Ectodermal cell (in vitro differentiated cells): ENCODE results near the gene TMEM106B. TPM values are rescaled to one million over a fixed set of nuclear protein-coding genes. Genes with fewer than 3 reads are reported as not detected.
"Not testable (repeated sequence)": the region's sequence is repeated elsewhere in the genome, so short reads cannot be mapped to it uniquely, and the experiment has no call there.

Experiments used
- H3K27ac ChIP-seq: 2 replicates; pipeline ENCODE4 v1.7.0; 2013; ENCODE audit warnings: mild to moderate bottlenecking, low read depth, low read length; ENCODE audit not compliant: insufficient read depth, poor library complexity, severe bottlenecking
- H3K27me3 ChIP-seq: 2 replicates; pipeline ENCODE4 v1.7.0; 2013; ENCODE audit warnings: mild to moderate bottlenecking, low read length; ENCODE audit not compliant: insufficient read depth, control insufficient read depth, poor library complexity, severe bottlenecking
- H3K36me3 ChIP-seq: one replicate; pipeline ENCODE4 v1.7.0; 2013; ENCODE audit warnings: low read length; ENCODE audit not compliant: control insufficient read depth, insufficient read depth
- H3K4me1 ChIP-seq: one replicate; pipeline ENCODE4 v1.7.0; 2013; ENCODE audit warnings: low read length; ENCODE audit not compliant: control insufficient read depth, insufficient read depth
- H3K4me3 ChIP-seq: 2 replicates; pipeline ENCODE4 v1.7.0; 2013; ENCODE audit warnings: low read depth, low read length, control low read depth; ENCODE audit not compliant: insufficient read depth
- H3K9me3 ChIP-seq: 2 replicates; pipeline ENCODE4 v1.7.0; 2013; ENCODE audit warnings: mild to moderate bottlenecking, low read length, moderate library complexity; ENCODE audit not compliant: control insufficient read depth
- WGBS, 2 experiments: methylation state at CpG; one replicate each; pipeline ENCODE4 v1.1.7; 2013; ENCODE audit warnings: missing lambda C conversion rate in 2 of 2; 5-methylcytosine and 5-hydroxymethylcytosine counted together
- polyA plus RNA-seq, 4 experiments: library from polyadenylated mRNA; stranded (reverse); fragments of 50-300 nt; gene quantifications; one replicate each; pipeline ENCODE4 v1.2.3, GENCODE V29; 2013

TMEM106B gene
- polyA plus RNA-seq (2013, experiment 1 of 4), result 48.8 TPM
- 43.9 TPM for polyA plus RNA-seq (2013, experiment 2 of 4)
- 57.4 TPM for polyA plus RNA-seq (2013, experiment 3 of 4)
- 56.0 TPM for polyA plus RNA-seq (2013, experiment 4 of 4)

DNA sequence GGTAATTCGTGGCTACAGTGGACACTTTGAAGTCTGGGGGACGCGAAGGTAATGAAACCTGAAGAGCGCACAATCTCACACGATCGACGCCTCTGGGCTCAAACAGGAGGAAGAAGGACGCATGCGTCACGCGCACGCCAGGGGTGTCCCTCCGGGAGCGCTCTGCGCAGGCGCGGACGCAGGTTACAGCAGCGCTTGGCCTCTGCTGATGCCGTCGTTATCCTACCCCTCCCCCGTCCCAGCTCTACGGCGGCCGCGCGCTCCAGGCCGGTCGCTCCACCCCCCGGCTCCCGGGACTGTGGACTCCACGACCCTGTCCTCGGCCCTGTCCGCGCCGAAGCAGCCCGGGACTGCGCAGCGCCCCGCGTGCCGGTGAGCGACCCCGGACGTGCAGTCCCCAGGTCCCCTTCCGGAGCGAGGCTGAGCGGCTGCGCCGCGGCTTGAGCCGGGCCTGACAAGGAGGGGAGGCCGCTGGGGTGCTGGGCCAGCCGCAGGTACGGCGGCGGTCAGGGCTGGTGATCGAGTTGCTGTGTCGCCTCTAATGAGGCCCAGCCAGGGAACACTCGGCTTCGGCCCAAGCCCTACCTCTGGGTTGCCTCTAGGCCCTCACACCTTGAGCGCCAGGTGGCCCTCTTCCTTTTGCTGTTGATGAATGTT is at the start of gene TMEM106B:
TSS of gene TMEM106B (plus strand) at position 241 of the 657 bp plus-strand sequence. CDS start 3,517 bp downstream, outside the sequence.
- H3K4me3 ChIP-seq, result peak within 1 kb of the TSS; percentile 80
- whole genome bisulfite sequencing, 2 experiments, result 0% methylated on average over 62 of the region's 62 CpGs
- peaks cover 14% of the 10 kb centered on the region for H3K27me3 ChIP-seq
- H3K36me3 ChIP-seq, result no peaks in the 10 kb centered on the region
- peak within 1 kb of the TSS; percentile 87 for H3K27ac ChIP-seq
- no peaks in the 10 kb centered on the region for H3K9me3 ChIP-seq
- H3K4me1 ChIP-seq, result no peaks in the 10 kb centered on the region

DNA sequence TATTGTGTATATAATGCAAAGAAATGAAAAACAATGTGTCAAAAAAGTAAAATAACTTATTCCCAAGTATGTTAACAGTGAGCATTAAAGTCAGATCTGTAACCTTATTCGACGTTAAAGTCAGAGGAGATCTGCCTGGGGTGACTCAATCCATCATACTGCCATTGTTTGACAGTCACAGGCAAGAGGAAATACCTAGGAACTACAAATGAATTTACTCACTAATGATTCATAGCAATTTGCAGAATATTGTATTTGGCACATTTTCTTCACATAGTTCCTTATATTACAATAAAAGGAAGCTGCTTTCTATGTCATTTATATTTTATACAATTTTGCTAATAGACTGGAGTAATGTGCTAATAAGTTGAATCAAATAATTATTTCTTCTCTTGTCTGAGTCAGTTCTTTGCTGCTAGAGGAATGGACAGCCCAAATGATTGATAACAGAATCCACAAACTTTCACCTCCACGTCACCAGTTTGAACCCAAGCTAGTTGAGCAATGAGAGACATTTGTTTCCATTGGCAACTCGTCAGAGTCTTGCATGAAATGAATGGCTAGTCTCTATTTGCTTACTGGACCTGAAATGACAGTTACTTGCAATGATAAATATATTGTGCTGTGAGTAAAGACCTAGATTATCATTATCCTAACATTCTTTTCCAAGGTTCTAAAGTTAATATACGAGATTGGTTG is 48.5 kb upstream of the TMEM106B start:
- Histone ChIP-seq H3K9me3 (no peaks in the 10 kb centered on the region), H3K4me1 (no peaks in the 10 kb centered on the region), H3K27me3 (no peaks in the 10 kb centered on the region), H3K4me3 (no peak overlapping the region), H3K27ac (no peak overlapping the region), H3K36me3 (no peaks in the 10 kb centered on the region)
- WGBS, 2 experiments, result 85 to 86% methylated on average over 4 to 5 of the region's 5 CpGs

DNA sequence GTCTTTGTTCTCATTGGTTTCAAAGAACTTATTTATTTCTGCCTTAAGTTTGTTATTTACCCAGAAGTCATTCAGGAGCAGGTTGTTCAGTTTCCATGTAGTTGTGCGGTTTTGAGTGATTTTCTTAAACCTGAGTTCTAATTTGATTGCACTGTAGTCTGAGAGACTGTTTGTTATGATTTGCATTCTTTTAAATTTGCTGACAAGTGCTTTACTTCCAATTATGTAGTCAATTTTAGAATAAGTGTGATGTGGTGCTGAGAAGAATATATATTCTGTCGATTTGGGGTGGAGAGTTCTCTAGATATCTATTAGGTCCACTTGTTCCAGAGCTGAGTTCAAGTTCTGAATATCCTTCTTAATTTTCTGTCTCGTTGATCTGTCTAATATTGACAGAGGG is 43.0 kb upstream of the TMEM106B start:
- H3K4me1 ChIP-seq, H3K27me3 ChIP-seq, H3K9me3 ChIP-seq, H3K27ac ChIP-seq, H3K4me3 ChIP-seq, H3K36me3 ChIP-seq: not testable (repeated sequence)
- WGBS, 2 experiments, result 93 to 95% methylated on average over 3 of the region's 3 CpGs

DNA sequence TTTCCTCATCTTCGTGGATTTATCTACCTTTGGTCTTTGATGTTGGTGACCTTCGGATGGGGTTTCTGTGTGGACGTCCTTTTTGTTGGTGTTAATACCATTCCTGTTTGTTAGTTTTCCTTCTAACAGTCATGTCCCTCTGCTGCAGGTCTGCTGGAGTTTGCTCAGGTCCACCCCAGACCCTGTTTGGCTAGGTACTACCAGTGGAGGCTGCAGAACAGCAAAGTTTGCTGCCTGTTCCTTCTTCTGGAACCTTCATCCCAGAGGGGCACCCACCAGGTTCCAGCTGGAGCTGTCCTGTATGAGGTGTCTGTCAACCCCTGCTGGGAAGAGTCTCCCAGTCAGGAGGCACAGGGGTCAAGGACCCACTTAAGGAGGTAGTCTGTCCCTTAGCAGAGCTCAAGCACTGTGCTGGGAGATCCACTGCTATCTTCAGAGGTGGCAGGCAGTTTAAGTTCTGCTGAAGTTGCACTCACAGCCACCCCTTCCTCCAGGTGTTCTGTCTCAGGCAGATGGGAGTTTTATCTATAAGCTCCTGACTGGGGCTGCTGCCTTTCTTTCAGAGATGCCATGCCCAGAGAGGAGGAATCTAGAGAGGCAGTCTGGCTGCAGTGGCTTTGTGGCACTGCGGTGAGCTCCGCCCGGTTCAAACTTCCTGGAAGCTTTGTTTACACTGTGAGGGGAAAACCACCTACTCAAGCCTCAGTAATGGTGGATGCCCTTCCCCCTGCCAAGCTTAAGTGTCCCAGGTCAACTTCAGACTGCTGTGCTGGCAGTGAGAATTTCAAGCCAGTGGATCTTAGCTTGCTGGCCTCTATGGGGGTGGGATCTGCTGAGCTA is 40.9 kb upstream of the TMEM106B start:
- not testable (repeated sequence) for H3K9me3 ChIP-seq, H3K4me1 ChIP-seq, H3K27ac ChIP-seq, H3K4me3 ChIP-seq, H3K27me3 ChIP-seq, H3K36me3 ChIP-seq
- 90 to 92% methylated on average over 6 of the region's 6 CpGs for WGBS, 2 experiments

DNA sequence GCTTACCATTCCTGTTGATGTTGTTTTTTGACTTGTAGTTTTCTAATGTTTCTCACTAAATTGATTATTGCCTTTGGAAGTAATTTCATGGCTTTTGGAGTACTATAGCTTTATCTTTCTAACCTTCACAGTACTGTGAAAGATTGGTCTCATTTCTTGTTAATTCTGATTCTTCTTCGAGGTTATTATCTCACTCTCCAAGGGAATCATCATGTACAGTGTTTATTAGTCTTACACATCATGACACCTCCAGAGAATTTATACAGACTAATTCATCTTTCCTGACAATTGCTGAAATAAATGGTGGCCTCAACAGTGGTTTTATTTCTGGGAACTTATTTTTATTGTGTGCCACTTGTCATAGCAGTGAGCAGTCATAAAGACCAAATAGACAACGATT is 37.4 kb upstream of the TMEM106B start:
- H3K36me3 ChIP-seq, result no peaks in the 10 kb centered on the region
- H3K4me3 ChIP-seq, result no peak overlapping the region
- no peaks in the 10 kb centered on the region for H3K9me3 ChIP-seq
- H3K4me1 ChIP-seq, result no peaks in the 10 kb centered on the region
- H3K27me3 ChIP-seq, result no peaks in the 10 kb centered on the region
- no peak overlapping the region for H3K27ac ChIP-seq
- 92 to 100% methylated on average over 1 to 2 of the region's 2 CpGs for WGBS, 2 experiments

DNA sequence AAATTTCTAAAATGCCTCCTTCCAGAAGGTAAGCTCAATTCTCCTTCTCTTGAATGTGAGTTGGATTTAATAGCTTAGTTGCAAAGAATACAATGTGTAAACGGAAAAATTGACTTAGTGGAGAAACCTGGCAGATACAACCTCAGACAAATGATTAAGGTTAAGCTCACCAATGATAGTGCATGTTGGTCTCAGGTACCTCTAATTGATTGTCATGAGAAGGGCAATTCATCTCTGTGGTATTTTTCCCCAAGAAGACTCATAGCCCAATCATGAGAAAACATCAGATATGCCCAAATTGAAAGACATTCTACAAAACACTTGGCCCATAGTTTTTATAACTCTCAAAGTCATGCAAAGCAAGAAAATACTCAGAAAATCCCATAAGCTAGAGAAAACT is 36.2 kb upstream of the TMEM106B start:
- 91 to 93% methylated on average over 1 of the region's 1 CpG for WGBS, 2 experiments
- no peak overlapping the region for H3K4me3 ChIP-seq
- H3K27ac ChIP-seq, result no peak overlapping the region
- H3K36me3 ChIP-seq, result no peaks in the 10 kb centered on the region
- no peaks in the 10 kb centered on the region for H3K4me1 ChIP-seq
- H3K9me3 ChIP-seq, result no peaks in the 10 kb centered on the region
- H3K27me3 ChIP-seq, result no peaks in the 10 kb centered on the region

DNA sequence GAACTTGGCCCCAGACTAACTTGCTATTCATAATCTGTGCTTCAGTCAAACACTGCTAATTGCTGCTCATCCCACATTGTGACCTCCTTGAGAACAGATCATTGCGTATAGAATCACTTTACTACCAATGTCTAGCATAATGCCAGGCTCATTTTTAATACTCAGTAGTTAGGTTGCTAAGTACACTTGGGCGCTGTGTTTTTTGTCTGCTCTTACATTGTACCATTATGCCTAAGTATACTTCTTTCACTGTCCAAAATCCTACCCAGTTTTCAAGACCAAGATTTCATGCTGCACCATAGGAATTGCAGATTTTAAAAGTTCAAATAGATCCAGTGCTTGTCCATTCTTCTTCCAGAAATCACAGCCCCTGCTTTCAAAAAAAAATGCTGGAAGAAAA is 32.8 kb upstream of the TMEM106B start:
- WGBS, 2 experiments, result 98 to 100% methylated on average over 2 of the region's 2 CpGs
- Histone ChIP-seq H3K27ac (no peak overlapping the region), H3K36me3 (no peaks in the 10 kb centered on the region)

DNA sequence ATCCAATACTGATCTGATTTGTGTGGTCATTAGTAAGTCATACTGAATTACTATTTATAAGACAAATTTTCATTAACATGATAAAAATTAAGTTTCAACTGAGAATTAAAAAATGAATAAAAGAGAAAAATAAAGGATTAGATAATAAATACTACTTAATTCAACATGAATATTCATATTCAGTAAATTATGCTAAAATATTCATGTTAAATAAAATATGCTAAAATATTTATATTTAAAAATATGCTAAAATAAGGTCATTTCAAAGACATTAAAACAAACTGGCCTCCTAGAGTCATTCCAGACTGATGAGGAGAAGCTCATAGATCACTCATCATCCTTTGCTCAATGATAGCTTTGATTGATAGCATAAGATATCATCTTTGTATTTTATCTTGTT is 16.7 kb upstream of the TMEM106B start:
- Histone ChIP-seq H3K36me3 (no peaks in the 10 kb centered on the region), H3K27ac (no peak overlapping the region), H3K4me3 (no peak overlapping the region), H3K9me3 (no peaks in the 10 kb centered on the region), H3K4me1 (no peaks in the 10 kb centered on the region), H3K27me3 (no peaks in the 10 kb centered on the region)

More for the DNA sequence above, 32.8 kb upstream of the TMEM106B start:
- Histone ChIP-seq H3K4me3 (no peak overlapping the region), H3K9me3 (no peaks in the 10 kb centered on the region), H3K27me3 (no peaks in the 10 kb centered on the region), H3K4me1 (no peaks in the 10 kb centered on the region)

DNA sequence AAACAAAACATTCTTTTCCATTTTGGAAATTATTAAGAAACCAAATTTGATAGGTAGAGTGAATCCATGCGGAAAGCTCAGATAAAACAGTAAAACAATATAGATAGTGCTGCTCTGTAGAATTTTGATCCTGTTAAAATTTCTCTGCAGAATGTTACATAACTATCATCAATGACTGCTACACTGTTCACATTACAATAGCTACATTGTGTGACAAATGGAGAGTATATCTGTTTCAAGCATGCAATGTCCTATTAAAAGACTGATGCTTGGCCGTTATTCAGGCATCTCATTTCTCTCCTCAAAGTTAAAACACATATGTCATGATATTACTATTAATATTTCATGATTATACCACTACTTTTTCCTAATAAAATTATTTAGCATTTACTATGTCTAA is 14.7 kb upstream of the TMEM106B start:
- no peaks in the 10 kb centered on the region for H3K27me3 ChIP-seq
- H3K9me3 ChIP-seq, result no peaks in the 10 kb centered on the region
- H3K4me3 ChIP-seq, result no peak overlapping the region
- H3K4me1 ChIP-seq, result no peaks in the 10 kb centered on the region
- no peak overlapping the region for H3K27ac ChIP-seq
- H3K36me3 ChIP-seq, result no peaks in the 10 kb centered on the region
- 80% methylated on average over 1 of the region's 2 CpGs; no CpG with 5 or more reads in 1 of the 2 experiments for WGBS, 2 experiments

DNA sequence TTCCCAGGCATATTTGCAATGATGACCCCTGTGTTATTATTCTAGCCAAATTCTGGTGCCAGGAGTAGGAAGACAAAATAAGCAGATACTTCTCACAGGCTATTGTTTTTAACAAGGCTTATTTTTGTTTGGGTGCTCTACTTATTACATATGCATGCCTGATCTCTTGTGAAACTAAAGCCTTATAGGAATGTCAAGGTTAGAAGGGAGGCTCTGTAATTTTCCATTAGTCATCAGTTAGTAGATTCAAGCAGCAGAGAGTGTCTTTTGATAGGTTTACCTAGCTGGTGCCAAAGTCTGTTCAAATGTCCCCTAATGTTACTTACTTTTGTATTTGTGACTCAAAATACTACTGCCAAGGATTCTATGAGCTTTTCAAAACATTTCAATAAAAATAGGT is 11.7 kb upstream of the TMEM106B start:
- no peaks in the 10 kb centered on the region for H3K27me3 ChIP-seq
- no peak overlapping the region for H3K4me3 ChIP-seq
- H3K4me1 ChIP-seq, result no peaks in the 10 kb centered on the region
- H3K27ac ChIP-seq, result no peak overlapping the region
- no peaks in the 10 kb centered on the region for H3K9me3 ChIP-seq
- H3K36me3 ChIP-seq, result no peaks in the 10 kb centered on the region
